ENCODE data around the gene OXLD1. TPM values are rescaled to one million over a fixed set of nuclear protein-coding genes. Genes with fewer than 3 reads are reported as not detected.
"Not testable (repeated sequence)": the region's sequence is repeated elsewhere in the genome, so short reads cannot be mapped to it uniquely, and the experiment has no call there.

The OXLD1 gene
- polyA plus RNA-seq, 1 donor, result 12.7 TPM

DNA sequence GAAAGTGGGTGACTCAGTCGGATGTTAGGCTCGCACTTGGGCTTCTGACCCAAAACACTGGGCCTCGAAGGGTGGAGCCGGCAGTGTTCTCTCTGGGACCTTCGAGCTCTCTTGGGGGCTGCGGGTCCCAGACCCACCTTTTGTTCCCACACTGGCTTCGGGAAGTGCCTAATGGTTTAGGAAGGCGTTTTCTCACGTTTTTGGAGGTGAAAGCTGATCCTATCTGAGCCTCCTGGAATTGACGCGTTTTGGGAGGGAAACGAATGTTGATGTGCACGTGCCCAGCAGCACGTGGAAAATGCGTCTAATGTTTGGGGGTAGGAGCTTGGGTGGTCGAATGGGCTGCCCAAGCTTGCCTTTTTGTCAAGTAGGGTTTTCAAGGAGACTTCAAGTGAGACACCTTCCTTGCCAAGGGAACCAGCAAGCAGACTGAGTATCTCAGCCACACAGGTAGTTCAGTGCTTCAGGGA lies 18.1 kb upstream of the OXLD1 start:
- DNase-seq, result no peak

DNA sequence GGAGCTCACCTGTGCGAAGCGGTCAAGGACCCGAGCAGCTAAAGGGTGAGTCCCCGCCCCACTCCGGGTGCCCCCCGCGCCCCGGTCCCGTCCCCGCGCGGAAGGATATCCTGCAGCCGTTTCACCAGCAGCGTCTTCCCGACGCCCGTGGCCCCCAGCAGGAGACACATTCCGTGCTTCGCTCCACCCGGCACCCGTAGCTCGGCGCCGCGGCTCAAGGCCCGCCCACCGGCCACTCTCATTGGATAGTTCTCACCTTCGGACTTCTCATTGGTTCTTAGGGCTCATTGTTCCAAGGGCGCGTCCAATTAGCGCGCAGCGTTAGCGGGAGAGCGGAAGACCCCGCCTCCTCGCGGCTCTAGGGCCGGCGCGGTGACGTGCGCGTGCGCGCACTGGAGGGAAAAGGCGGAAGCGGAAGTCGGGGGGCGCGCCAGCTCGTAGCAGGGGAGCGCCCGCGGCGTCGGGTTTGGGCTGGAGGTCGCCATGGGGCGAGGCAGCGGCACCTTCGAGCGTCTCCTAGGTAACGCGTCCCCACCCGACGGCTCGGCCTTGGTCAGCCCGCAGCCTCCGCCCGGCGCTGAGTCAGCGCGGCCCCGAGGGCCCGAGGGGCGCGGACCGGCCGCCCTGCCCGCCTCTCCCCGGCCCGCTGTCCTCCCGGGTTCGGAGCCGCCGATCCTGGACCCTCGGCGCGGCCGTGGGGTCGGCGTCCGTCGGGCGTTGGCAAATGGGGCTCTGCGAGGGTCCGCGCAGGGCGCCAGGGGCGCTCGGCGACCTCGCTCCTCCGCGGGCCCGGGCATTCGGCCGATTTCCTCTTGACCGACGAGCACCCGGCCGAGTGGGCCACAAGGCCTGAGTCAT lies 17.4 kb upstream of the OXLD1 start, which contains the start of the genes ARL16 and HGS:
Gene ARL16 (minus strand): TSS at position 214 of the 858 bp plus-strand sequence. CDS start 44 bp downstream, at position 170.
Gene HGS (plus strand): TSS at position 428 of the 858 bp plus-strand sequence. CDS start 56 bp downstream, at position 484.
- peak; percentile 99 for DNase-seq

DNA sequence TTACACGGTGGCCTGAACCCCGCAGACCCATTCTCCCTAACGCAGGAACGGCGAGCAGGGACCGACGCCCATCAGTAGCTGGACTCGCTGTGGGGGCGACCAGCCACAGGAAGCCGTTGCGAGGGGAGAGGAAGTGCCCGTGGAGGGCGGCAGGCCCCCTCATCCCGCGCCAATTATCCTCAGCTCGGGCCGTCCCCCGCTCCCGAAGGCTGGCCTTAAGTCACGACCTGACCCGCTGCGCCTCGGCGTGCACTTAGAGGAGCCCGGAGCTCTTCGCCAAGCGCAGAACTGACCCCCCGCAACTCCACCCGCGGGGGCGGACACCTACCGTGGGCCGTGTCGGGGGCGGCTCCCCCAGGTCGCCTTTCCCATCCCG lies 16.8 kb upstream of the OXLD1 start:
- no peak for DNase-seq

DNA sequence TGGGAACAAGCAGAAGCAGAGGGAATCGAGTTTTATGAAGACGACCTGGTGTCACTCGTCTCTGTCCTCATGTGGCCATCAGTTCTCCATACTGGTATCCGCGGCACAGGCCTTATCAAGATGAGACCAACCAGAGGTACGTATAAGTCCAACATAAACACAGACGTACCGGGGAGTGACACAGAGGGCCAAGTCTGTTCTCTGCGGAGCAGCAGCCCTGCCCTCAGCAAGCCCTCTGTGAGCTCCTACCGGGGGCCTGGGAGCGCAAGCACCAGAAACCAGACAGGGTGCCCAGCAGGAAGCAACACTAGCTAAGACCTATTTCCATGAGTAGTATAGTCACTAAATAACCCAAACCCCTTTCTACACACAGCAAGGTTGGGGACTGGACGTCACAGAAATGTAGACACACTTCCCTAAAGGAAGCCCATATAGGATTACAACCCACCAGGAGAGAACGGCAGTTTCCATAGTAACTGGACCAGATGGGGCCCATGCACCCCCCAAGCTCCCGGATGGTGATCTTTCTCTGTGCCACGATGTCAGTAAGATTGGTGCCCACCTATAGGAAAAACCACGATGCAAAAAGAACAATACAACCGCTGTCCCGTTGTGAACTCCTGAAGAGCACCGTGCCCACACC lies 16.3 kb upstream of the OXLD1 start:
- no peak for DNase-seq

DNA sequence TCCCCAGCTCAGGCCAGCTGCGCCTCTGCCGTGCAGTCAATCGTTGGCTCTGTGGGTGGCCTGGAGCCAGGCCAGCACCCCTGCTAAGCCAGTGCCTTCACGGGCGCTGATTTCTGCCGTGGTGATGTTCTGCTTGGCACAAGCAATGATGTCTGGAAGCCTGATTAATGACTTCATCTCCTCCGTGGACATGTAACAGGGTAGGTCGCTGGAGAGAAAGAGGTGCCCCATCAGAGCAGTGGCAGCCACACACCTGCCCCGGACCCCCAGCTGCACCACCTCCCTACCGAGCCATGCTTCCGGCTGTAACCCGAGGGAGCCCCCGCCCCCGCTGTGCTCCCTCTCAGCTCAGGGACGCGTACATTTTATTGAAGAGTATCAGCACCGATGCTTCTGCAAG lies 15.3 kb upstream of the OXLD1 start:
- DNase-seq, result no peak

DNA sequence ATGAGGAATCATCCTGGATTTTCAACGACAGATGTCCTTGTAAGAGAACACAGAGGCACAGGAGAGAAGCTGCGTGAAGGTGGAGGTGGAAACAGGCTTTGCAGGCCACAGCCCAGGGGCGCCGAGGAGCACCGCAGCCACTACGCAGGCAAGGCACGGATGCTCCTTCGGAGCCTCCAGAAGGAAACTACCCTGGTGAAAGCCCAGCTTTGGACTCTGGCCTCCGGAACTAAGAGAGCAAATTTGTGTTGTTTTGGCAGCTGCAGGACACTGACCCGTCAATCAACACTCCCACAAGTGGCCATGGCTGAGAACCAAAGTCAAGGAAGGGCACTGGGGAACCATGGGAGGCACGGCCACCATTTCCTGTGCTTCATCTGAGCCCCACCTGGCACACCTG lies 13.7 kb upstream of the OXLD1 start:
- DNase-seq, result no peak

DNA sequence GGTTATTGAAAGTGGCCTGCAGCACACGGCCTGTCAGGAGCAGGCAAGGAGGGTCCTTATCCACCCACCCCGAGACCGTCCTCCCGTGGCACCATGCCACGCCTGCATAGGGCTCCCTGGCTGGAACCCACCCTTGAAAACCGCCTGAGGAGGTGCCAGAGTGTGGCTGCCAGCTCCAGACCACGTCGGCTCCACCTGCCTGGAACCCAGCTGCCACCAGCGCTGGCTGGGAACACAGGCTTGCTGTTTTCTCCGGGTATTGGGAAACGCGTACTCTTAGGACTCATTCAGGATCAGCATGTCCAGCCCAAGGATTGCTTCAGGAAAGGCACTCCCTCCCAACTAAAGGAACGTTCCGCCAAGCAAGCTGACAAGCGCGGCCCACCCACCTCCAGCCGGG lies 10.5 kb upstream of the OXLD1 start:
- no peak for DNase-seq

DNA sequence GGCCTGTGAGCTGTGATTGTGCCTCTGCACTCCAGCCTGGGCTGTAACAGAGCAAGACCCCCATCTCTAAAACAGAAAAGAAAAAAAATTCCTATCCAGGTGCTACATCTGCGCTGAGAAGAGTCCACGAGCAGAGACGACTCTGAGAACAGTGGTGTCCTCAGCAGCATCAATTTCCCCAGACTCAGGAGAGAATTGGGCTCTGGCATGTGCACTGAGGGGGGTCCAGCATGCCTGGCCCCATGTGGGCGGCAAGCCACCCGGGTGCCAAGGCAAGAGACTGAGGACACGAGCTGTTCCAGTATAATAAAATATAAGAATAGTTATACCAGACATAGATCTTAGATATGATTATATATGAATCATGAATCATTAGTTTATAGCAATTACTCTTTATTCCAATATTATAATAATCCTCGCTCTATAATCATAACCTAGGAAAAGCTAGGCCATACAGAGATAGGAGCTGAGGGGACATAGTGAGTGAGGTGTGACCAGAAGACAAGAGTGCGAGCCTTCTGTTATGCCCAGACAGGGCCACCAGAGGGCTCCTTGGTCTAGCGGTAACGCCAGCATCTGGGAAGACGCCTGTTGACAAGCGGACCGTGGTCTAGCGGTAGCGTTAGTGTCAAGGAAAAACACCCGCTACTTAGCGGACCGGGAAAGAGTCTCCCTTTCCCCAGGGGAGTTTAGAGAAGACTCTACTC lies 9.3 kb upstream of the OXLD1 start:
- DNase-seq, result not testable (repeated sequence)

DNA sequence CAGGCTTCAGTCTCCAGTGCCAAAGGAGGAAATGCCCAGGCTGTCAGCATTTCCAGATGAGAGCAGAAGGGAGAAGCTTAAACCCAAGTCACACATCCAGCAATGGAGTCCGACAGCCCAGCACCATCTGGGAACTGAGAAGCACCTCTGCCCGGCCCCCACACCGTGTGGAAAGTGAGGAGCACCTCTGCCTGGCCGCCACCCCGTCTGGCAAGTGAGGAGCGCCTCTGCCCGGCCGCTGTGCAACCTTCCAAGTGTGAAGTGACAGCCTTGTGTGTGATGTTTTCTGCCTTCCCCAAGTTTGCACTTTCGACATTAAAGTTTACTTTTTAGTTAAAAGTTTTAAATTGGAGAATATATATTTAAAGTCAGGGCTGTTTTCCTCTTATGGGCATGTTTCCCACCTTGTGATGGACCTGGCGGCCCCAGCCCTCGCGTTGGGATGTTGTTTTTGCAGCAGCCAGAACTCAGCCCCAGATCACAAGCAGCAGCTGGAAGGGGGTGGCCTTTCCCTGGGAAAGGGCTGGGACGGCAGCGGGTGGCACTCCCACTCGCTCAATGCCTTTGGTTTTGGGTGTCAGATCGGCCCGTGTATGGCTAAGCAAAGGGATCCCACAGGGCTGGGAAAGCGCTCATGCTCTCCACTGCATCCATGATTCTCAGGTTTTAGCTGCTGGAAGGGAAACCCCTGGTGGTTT lies 7.3 kb upstream of the OXLD1 start:
- no peak for DNase-seq

DNA sequence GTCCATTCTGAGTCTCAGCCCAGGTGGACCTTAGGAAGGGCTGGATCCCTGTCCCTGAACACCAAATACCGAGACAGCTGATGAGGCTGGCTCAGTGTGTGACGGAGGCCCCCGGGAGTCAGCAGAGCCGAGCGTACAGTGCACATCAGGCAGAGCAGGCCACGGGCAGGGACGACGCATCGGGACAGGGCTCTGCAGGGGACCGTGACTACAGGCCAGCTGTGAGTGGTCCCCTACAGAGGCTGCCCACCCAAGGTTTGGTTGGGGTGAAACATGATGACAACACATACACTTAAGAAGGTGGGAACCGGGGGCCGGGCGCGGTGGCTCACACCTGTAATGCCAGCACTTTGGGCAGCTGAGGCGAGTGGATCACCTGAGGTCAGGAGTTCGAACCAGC lies 6.5 kb upstream of the OXLD1 start:
- no peak for DNase-seq

DNA sequence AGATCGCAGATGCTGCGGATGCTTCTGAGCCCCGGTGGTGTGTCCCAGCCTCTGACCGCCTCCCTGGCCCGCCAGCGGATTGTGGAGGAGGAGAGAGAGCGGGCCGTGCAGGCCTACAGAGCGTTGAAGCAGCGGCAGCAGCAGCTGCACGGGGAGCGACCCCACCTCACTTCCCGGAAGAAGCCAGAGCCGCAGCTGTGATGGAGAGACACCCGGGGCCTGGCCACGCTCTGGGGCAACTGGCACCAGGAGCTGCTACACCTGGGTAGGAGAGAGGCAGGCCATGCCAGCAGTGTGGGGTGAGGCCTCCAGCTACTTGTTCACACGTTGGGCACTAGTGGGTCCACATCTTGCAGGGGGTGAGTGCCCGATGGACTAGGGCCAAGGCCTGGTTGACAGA lies 6.1 kb upstream of the OXLD1 start:
- no peak for DNase-seq

DNA sequence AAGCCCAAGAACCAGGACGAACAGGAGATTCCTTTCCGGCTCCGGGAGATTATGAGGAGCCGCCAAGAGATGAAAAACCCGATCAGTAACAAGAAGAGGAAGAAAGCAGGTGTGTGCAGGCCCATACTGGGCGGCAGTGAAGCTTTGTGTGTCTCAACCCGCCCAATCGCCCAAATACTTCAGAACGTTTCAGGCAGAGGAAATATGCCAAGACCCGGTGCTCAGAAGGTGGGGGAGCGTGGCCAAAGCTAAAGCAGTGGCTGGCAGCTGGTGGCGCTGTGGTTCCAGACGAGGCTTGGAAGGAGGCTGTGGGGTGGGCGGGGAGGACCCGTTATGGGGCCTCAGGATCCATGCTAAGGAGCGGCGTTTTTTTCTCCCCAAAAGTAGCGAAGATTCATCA lies 1.3 kb upstream of the OXLD1 start:
- no peak for DNase-seq

DNA sequence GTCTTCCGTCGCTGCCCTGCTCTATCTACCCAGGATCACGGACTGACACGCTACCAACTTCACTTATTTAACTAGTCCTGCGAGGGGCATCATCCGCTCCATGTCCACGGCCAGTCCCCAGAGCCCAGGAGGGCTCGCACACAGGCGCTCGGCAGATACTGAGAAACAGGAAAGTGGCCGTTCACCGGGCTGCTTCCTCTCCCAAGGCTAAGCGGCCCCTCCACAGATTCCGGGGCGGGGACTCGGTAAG lies 388 bp downstream of the OXLD1 start:
- no peak for DNase-seq

DNA sequence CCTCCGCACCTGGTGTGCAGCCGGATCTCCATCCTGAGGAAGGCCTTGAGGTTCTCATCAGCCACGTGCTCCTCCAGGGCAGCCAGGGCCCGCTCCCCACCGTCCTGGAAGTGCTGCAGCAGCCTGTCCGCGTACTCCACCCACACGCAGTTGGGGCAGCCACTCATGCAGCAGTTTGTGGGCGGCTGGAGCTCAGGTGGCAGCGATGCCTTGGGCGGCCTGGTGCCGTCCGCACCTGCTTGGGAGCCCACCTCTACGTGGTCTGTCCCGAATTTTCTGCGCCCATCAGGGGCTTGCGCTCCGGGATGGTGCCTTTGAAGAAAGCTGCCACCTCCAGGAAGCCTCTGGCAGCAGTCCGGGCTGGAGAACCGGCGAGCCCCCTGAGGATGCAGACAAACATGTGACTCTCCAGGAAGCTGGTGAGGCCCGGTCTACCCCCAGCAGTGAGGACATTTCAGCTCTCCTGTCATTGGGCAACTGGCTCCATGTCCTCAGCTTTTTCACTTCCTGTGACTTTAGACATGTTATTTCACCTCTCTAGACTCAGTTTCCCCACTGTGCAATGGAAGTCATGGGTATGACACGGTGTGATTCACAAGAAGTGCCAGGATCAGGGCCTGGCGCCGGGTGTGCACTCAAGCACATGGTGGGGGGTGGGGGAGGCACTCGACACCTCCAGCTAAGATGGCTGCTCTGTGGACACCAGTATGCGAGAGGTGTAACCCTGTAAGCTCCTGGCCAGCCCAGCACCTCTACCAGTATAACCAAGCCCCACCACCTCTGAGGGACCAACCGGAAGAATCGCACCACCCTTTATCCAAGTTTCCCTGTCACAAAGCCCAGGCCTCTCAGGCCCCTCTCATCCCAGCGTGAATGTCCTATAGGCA lies 957 bp downstream of the OXLD1 start:
- no peak for DNase-seq

DNA sequence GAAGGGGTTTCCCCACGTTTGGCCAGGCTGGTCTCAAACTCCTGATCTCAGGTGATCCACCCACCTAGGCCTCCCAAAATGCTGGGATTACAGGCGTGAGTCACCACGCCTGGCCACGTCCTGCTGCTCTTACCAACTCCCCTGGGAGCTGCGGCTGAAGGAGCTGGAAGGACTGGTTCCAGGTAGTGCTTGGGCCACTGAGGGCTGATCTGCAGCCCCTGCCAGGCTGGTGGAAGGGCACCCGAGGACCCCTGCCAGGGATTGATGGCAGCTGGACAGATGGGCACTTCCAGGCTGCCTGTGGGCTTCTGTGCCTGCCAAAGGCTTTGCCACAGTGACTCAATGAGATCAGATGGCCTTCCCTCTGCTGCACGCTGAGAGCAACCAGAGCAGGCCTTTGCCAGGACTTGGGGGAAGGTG lies 2.3 kb downstream of the OXLD1 start:
- DNase-seq, result no peak

DNA sequence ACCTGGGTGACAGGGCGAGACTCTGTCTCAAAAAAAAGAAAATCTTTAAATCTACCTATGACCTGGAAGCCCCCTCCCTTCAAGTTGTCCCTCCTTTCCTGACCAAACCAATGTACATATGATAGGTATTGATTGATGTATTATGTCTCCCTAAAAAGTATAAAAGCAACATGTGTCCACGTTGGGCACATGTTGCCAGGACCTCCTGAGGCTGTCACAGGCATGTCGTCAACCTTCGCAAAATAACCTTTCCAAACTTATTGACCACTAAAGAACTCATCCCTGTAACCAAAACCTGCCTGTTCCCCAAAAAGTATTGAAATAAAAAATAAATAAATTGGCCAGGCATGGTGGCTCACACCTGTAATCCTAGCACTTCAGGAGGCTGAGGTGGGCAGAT lies 4.4 kb downstream of the OXLD1 start:
- DNase-seq, result no peak

DNA sequence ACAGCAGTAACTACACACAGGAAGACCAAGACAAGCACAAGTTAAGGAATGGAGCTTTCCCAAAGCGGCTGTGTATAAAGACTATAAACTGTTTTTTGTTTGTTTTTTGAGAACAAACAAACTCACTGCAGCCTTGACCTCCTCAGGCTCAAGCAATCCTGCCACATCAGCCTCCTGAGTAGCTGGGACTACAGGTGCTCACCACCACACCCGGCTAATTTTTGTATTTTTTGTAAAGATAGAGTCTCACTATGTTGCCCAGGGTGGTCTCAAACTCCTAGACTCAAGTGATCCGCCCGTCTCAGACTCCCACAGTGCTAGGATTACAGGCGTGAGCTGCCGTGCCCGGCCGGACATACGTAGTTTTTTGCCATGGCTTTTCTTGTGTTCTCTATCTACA lies 6.0 kb downstream of the OXLD1 start:
- no peak for DNase-seq

DNA sequence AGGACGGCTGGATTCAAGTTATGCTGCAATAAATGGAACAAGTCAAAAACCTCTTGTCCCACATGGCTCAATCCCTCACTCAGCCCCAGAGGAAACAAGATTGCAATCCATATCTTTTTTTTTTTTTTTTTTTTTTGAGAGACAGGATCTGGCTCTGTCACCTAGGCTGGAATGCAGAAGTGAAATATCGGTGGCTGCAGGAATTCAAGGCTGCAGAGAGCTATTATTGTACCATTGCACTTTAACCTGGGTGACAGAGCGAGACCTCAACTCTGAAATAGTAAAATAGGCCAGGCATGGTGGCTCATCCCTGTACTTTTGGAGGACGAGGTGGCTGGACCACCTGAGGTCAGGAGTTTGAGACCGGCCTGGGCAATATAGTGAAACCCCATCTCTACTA lies 7.4 kb downstream of the OXLD1 start:
- DNase-seq, result no peak

DNA sequence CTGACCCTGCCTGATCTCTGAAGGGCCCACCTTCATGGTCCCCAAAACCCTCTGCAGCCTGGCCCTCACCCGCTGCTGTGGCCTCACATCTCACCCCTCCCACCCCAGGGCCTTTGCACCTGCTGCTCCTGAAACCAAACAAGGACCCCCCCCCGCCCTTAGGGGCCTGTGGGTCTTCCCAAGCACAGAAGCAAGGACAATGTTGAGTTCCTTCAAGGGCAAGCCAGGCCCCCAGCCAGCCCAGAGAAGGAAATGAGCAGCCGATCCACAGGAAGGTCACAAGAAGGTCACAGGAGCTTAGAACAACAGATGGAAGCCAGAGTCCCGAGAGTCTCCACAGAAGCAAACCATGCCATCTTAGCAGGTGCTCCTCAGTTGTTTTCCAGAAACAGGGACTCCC lies 9.6 kb downstream of the OXLD1 start:
- DNase-seq, result no peak

DNA sequence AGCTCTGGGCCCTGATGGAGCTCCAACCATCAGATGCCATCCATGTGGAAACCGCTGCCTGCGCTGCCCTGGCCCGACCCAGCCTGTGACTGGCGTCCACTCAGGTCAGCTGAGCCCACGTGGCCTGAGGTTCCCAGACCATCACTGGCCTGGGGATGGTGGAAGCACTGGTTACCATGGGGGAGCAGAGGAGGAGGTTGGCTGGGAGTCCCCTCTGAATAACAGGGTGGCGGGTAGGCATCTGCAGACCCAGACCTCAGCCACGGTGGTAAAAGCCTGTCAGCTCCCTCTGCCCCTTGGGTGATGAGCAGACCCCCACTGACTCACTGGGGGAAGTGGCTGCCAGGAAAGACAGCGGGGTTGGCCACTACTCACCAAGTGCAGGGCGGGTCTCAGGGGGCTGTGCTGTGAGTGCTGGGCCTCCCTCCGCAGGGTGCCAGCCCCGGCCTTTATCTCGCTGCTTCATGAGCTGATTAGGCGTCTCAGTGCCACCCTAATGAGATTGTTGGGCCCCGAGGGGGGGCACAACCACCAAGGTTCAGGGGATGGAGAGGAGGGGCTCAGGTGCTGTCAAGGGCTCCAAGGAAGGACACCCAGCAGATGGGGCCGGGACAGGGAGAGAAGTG lies 10.2 kb downstream of the OXLD1 start, which contains the start of gene PDE6G:
Gene PDE6G (minus strand): TSS at position 425 of the 626 bp plus-strand sequence. CDS start 3,237 bp downstream, outside the sequence.
- no peak for DNase-seq
